ENCODE data around the gene TNFRSF11A. TPM values are rescaled to one million over a fixed set of nuclear protein-coding genes. Genes with fewer than 3 reads are reported as not detected.
A peak's percentile ranks its signal among the peaks of the same experiment; 100 is the strongest.

TNFRSF11A gene
- total and polyA plus RNA-seq, 2 experiments from 2014 or later: 4.1 to 5.6 TPM

- DNase-seq (ENCODE audit: low spot score): no peak
- H3K9me2 ChIP-seq (replicated peaks; ENCODE audit: insufficient read depth): no peaks in the 10 kb centered on the region
- H3K4me3 ChIP-seq: no peak overlapping the region
- WGBS (ENCODE audit: low lambda C conversion rate, missing lambda C conversion rate): 90% methylated on average over 7 of the region's 7 CpGs
- no peaks in the 10 kb centered on the region for H4K20me1 ChIP-seq (ENCODE audit: insufficient read depth, poor library complexity, severe bottlenecking)
- no peak overlapping the region for H3K27ac ChIP-seq
- no peaks in the 10 kb centered on the region for H3K4me1 ChIP-seq (ENCODE audit: insufficient read depth)
- TF ChIP-seq EZH2phosphoT487 (IDR thresholded peaks at IDR 0.05; ENCODE audit: low read depth, severe bottlenecking, unreplicated experiment) (no peak), CTCF (IDR thresholded peaks at IDR 0.05; ENCODE audit: poor library complexity) (no peak), EZH2 (IDR thresholded peaks at IDR 0.05; ENCODE audit: borderline replicate concordance) (no peak)
- no peak overlapping the region for H3K4me2 ChIP-seq
- no peaks in the 10 kb centered on the region for H3K79me2 ChIP-seq
- H3K36me3 ChIP-seq (replicated peaks; ENCODE audit: insufficient read depth, low read depth): no peaks in the 10 kb centered on the region
- H3K27me3 ChIP-seq: no peaks in the 10 kb centered on the region
- no peak overlapping the region for H2AFZ ChIP-seq
- no peaks in the 10 kb centered on the region for H3K9me3 ChIP-seq (ENCODE audit: low read depth)
Observed at GRCh38 chr18:62436636-62437234, 111.6 kb downstream of the TNFRSF11A start.

- no peaks in the 10 kb centered on the region for H3K4me1 ChIP-seq (ENCODE audit: insufficient read depth)
Observed at GRCh38 chr18:62437235-62438017, 112.3 kb downstream of the TNFRSF11A start.

GRCh38 chr18:62438018-62438329, 112.9 kb downstream of the TNFRSF11A start:
- no peak for DNase-seq (ENCODE audit: low spot score)
- Histone ChIP-seq H3K79me2 (no peaks in the 10 kb centered on the region), H3K27me3 (no peaks in the 10 kb centered on the region), H2AFZ (no peak overlapping the region), H3K9me2 (replicated peaks; ENCODE audit: insufficient read depth) (no peaks in the 10 kb centered on the region), H3K27ac (no peak overlapping the region), H3K36me3 (replicated peaks; ENCODE audit: insufficient read depth, low read depth) (no peaks in the 10 kb centered on the region), H3K4me1 (ENCODE audit: insufficient read depth) (no peaks in the 10 kb centered on the region), H3K4me2 (no peak overlapping the region), H3K9me3 (ENCODE audit: low read depth) (no peaks in the 10 kb centered on the region), H4K20me1 (ENCODE audit: insufficient read depth, poor library complexity, severe bottlenecking) (no peaks in the 10 kb centered on the region), H3K4me3 (no peak overlapping the region)
- WGBS (ENCODE audit: low lambda C conversion rate, missing lambda C conversion rate): 69% methylated on average over 10 of the region's 10 CpGs
- no peak for TF ChIP-seq EZH2 (IDR thresholded peaks at IDR 0.05; ENCODE audit: borderline replicate concordance)
- TF ChIP-seq EZH2phosphoT487 (IDR thresholded peaks at IDR 0.05; ENCODE audit: low read depth, severe bottlenecking, unreplicated experiment): no peak
- TF ChIP-seq CTCF (IDR thresholded peaks at IDR 0.05; ENCODE audit: poor library complexity): no peak

More at GRCh38 chr18:62437235-62438017, 112.3 kb downstream of the TNFRSF11A start:
- Histone ChIP-seq H3K4me2 (peak overlapping the region; percentile 41), H3K4me3 (no peak overlapping the region), H4K20me1 (ENCODE audit: insufficient read depth, poor library complexity, severe bottlenecking) (no peaks in the 10 kb centered on the region), H2AFZ (no peak overlapping the region), H3K9me3 (ENCODE audit: low read depth) (no peaks in the 10 kb centered on the region), H3K27ac (peak overlapping the region; percentile 48), H3K36me3 (replicated peaks; ENCODE audit: insufficient read depth, low read depth) (no peaks in the 10 kb centered on the region), H3K79me2 (no peaks in the 10 kb centered on the region), H3K27me3 (no peaks in the 10 kb centered on the region), H3K9me2 (replicated peaks; ENCODE audit: insufficient read depth) (no peaks in the 10 kb centered on the region)
- peak; percentile 57 for DNase-seq (ENCODE audit: low spot score)
- WGBS (ENCODE audit: low lambda C conversion rate, missing lambda C conversion rate): 68% methylated on average over 11 of the region's 11 CpGs
- TF ChIP-seq EZH2phosphoT487 (IDR thresholded peaks at IDR 0.05; ENCODE audit: low read depth, severe bottlenecking, unreplicated experiment) (no peak), EZH2 (IDR thresholded peaks at IDR 0.05; ENCODE audit: borderline replicate concordance) (no peak), CTCF (IDR thresholded peaks at IDR 0.05; ENCODE audit: poor library complexity) (no peak)

All from hepatocyte (in vitro differentiated cells).